Measurements from ENCODE around the gene EIF4G3.

- TF ChIP-seq CTCF (conservative IDR thresholded peaks at IDR 0.05 in 1 of 2, IDR thresholded peaks at IDR 0.05 in 1 of 2; ENCODE audit: low read depth in 1 of 2, low read length in 2 of 2), result no peak
- no peak for TF ChIP-seq EZH2 (IDR thresholded peaks at IDR 0.05; ENCODE audit: low read length, missing control alignments)
Observed at GRCh38 chr1:20770314-20771087, 406.2 kb downstream of the EIF4G3 start.
